CD4-positive, alpha-beta T cell treated with Interleukin-6 at 100 ng/mL for 8 hours (primary cell): Measurements from ENCODE around the gene TMEM217.
"Not testable (repeated sequence)": the region's sequence is repeated elsewhere in the genome, so short reads cannot be mapped to it uniquely, and the experiment has no call there.

ENCODE experiments used
- DNase-seq: peaks from one replicate; pipeline ENCODE4 v3.0.0-alpha.2; 2020; ENCODE audit warnings: mixed read lengths, low spot score

The TMEM217 gene

DNA sequence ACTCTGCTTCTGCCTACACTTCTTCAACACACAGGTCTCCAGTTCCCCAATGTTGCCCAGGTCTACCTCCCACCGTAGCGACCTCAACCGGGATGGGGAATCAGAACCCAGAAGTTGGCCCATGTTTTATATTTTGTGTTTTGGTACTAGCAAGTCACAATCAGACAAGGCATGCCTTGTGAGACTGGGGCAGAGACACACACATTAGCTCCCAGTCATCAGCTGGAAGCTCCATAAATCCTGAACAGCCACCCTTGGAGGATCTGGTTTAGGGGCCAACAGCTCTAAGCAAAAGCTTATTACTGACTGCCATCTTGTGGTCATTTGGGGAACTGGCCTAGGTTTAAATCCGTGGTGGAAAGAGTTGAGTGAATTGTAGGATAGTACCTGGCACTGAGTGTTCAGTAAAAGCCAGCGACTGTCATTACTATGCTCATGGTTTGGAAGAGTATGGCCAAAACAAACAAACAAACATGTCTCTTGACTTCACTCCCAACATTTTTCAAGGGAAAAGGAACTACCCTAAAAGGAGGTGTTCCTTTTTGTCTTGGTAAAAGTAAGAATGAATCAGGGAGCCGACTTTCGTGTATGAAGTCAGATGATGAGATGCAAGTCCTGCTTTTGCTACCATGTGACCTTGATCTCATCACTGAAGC, 47.5 kb downstream of the TMEM217 start:
- DNase-seq: peak; percentile 83

DNA sequence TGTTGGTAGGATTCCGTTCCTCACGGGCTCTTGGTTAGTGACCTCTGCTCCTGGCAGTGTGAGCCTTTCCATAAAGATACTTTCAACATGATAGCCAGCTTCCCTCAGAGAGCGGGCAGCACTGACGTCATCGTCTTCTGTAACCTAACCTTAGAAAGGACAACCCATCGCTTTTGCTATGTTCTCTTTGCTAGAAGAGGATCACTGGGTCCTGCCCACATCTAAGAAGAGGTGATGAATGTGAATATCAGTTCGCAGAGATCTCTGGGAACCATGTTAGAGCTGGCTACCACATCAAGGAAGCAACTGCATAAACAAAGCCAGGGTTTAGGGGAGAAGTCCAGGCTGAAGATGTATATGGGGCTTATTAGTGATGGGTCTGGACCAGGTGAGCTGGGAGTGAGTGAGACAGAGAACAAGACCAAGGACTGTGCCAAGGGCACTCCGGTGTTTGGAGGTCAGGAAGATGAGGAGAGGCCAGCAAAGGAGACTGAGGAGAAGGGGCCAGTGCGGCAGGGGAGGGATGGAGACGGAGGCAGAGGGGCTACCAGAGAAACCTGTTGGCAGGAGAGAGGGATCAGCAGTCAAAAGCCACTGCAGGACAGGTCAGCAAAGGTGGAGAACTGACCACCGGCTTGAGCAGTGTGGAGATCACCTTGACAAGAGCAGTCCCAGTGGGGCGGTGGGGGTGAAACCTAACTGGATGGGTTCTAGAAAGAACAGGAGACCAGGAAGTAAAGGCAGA, 48.3 kb downstream of the TMEM217 start:
- peak; percentile 72 for DNase-seq

DNA sequence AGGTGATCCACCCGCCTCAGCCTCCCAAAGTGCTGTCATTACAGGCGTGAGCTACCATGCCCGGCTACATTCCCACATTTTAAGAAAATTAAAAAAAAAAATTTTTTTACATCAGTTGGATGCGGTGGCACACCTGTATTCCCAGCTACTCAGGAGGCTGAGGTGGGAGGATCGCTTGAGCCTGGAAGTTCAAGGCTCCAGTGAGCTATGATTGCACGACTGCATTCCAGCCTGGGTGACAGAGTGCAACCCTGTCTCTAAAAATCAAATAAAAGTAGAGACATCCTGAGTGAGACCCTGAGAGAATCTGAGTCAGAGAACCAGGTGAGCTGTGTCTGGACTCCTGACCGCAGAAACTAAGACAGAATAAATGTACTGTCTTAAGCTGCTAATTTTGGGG, 49.2 kb downstream of the TMEM217 start:
- DNase-seq: no peak

DNA sequence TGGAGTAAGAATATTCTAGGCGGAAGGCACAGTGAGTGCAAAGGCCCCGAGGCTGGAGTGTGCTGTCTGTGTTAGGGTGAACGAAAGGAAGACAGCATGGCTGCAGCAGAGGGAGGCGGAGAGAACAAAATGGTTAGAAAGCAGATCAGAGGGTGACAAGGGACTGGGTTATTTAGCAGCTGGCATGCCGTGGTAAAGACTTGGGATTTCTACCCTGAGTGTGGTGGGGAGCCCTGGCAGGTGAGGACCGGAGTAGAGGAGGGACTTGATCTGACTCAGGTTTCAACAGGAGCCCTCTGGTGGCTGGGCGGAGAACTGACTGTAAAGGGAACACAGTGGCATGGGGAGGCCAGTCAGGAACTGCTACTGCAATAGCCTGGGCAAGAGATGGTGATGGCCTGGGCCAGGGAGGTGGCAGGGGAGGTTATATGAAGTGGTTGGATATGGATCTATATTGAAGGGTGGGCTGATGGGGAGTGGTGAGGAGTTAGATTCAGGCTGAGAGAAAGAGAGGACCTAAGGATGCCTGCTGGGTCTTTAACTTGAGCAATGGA, 50.0 kb downstream of the TMEM217 start:
- peak; percentile 90 for DNase-seq

GRCh38 chr6:37206622-37207021, 51.3 kb downstream of the TMEM217 start:
- DNase-seq: no peak

- DNase-seq: no peak
Measured at GRCh38 chr6:37205997-37206340, 52.0 kb downstream of the TMEM217 start.

DNA sequence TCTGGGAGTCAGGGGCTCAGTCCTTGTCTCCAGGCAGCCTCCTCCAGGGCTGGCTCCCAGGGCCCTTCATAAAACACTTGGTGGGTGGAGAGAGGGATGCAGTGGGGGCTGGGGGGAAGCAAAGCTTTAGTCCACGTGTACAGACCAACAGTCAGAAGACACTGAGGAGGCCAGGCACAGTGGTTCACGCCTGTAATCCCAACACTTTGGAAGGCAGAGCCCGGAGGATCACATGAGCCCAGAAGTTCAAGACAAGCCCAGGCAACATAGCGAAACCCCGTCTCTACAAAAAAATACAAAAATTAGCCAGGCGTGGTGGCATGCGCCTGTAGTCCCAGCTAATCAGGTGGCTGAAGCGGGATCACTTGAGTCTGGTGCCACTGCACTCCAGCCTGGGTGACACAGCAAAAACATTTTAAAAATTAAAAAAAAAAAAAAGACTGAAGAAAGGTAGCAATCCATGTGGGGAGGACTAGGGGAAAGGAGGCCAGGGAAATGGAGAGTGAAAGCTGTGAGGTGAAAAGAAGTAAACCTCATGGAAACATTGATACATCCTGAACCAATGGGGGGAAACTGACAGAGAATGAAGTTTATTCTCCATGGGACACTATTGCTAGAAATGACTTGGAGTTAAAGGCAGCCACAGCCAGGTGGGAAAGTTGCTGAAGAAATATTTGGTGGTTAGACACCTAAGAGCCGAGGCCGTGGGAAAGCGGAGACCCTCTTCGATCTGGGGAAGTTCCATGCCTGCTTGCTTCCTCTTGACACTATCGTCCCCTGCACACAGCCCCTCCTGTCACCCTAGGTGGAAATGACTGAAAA, 52.6 kb downstream of the TMEM217 start:
- DNase-seq: no peak

- no peak for DNase-seq
Measured at GRCh38 chr6:37204014-37204751, 53.8 kb downstream of the TMEM217 start.

DNA sequence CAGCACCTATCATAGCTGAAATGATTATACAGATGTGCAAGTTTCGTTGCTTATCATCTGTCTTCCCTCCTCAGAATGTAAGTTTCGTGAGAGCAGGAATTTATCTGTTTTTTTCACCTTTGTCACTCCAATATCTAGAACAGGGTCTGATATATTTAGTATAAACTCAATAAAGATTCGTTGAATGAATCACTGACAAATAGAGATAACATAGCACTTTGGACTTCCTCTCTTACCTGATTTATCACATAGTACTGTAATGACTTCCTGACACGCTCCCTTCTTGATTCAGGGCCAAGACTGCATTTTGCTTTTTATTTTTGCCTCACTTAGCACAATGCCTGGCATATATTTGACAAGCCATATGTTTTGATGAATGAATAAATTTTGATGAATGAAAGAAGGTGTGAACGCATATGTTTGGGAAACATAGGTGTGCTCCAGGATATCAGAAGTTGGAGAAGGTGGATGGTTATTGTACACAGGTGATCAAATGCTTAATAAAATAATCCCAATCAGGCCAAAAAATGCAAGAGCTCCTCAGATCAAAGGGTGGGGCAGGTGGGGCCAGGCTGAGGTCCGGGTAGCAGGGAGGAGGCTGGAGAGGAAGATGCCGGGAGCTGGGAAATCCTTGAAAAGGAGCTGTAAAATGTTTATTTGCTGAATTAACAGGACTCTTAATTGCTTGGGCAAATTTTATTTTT, 55.0 kb downstream of the TMEM217 start:
- DNase-seq: peak; percentile 37

- no peak for DNase-seq
Measured at GRCh38 chr6:37201726-37202125, 56.2 kb downstream of the TMEM217 start.

DNA sequence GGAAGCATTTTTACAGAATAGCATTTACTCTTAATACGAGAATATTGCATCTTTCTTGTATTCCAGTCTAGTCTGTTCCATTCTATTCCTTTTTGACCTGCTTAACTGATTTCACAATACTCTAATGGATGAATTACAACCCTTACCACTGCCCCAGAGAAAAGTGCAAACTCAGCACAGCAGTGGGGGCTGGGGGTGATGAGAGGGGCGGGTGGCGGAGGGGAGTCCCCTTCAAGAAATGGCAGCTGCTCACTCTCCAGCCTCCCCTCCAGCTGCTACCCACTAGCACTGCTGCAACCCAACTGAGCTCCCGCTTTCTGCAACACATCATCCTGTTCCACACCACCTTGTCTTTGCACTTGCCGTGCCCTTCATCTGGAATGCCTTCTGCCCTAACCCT, 57.9 kb downstream of the TMEM217 start:
- no peak for DNase-seq

DNA sequence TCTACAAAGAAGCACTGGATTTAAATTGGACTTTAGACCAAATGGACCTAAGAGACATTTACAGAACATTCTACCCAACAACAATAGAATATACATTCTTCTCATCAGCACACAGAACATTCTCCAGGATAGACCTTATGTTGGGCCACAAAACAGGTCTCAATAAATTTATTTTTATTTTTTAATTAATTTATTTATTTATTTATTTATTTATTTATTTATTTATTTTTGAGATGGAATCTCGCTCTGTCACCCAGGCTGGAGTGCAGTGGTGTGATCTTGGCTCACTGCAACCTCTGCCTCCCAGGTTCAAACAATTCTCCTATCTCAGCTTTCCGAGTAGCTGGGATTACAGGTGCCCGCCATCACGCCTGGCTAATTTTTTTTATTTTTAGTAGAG, 61.5 kb downstream of the TMEM217 start:
- DNase-seq: not testable (repeated sequence)

DNA sequence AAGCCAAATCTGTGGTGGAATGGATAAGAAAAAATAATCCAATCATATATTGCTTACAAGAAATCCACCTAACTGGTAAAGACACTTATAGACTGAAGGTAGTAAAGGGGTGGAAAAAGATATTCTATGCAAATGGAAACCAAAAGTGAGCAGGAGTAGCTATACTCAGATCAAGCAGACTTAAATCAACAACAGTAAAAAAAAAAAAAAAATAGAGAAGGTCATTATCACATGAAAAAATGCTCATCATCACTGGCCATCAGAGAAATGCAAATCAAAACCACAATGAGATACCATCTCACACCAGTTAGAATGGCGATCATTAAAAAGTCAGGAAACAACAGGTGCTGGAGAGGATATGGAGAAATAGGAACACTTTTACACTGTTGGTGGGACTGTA, 63.1 kb downstream of the TMEM217 start:
- DNase-seq: not testable (repeated sequence)

GRCh38 chr6:37192666-37193065, 65.3 kb downstream of the TMEM217 start:
- no peak for DNase-seq

DNA sequence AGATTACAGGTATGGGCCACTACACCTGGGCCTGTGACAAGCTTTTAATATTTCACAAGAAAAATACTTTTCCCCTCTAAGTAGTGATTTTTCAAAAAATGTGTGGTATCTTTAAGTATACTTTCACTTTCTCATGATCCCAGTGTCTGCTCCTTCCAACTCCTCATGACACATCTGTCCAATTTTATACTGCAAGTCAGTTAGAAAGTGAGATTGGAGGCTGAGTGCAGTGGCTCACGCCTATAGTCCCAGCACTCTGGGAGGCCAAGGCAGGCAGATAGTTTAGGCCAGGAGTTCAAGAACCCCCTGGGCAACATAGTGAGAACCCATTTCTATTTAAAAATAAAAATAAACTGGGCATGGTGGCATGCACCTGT, 67.8 kb downstream of the TMEM217 start:
- no peak for DNase-seq

DNA sequence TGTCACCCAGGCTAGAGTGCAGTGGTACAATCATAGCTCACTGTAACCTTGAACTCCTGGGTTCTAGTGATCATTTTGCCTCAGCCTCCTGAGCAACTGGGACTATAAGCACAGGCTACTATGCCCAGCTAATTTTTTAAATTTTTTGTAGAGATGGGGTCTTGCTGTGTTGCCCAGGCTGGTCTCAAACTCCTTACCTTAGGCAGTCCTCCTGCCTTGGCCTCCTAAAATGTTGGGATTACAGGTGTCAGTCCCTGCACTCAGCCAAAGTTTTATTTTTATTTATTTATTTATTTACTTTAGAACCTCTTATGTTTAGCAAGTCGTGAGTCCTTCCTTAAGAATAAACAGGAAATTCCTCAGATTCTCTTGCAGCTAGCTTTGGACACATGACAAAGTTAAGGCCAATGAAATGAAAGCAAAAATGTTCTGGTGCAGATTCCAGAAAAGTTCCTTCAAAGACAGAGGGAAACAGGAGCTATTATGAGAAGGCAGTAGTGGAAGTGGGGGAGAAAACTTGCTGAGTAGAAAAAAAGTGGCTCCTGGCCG, 68.9 kb downstream of the TMEM217 start:
- no peak for DNase-seq

- no peak for DNase-seq
Measured at GRCh38 chr6:37187321-37188022, 70.5 kb downstream of the TMEM217 start.

DNA sequence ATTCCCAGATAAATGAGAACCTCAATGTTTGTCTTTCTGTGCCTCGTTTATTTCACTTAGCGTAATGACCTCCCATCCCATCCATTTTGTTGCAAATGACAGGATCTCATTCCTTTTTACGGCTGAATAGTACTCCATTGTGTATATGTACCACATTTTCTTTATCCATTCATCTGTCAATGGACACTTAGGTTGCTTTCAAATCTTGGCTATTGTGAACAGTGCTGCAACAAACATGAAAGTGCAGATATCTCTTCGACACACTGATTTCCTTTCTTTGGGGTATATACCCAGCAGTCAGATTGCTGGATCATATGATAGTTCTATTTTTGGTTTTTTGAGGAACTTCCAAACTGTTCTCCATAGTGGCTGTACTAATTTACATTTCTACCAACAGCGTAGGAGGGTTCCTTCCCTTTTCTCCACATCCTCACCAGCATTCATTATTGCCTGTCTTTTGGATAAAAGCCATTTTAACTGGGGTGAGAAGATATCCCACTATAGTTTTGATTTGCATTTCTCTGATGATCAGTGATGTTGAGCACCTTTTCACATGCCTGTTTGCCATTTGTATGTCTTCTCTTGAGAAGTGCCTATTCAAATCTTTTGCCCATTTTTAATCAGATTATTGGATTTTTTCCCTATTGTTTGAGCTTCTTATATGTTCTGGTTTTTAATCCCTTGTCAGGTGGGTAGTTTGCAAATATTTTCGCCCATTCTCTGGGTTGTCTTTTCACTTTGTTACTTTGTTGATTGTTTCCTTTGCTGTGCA, 71.8 kb downstream of the TMEM217 start:
- not testable (repeated sequence) for DNase-seq

- DNase-seq: peak; percentile 86
Measured at GRCh38 chr6:37182736-37183590, 75.0 kb downstream of the TMEM217 start.
